Endodermal cell (in vitro differentiated cells): ENCODE data around the gene CAPZA2. TPM values are rescaled to one million over a fixed set of nuclear protein-coding genes. Genes with fewer than 3 reads are reported as not detected.

Experiments used
- DNase-seq: peaks from one replicate; pipeline ENCODE4 v3.0.0-alpha.2; 2017
- H3K27ac ChIP-seq: 2 replicates; pipeline ENCODE4 v1.5.1; 2013; ENCODE audit warnings: mild to moderate bottlenecking, low read depth, low read length, moderate library complexity
- H3K27me3 ChIP-seq: 2 replicates; pipeline ENCODE4 v1.6.1; 2013; ENCODE audit warnings: mild to moderate bottlenecking, low read length, moderate library complexity; ENCODE audit not compliant: insufficient read depth, control insufficient read depth, poor library complexity, severe bottlenecking
- H3K36me3 ChIP-seq: 2 replicates; pipeline ENCODE4 v1.7.0; 2013; ENCODE audit warnings: mild to moderate bottlenecking, low read length, moderate library complexity; ENCODE audit not compliant: control insufficient read depth, insufficient read depth
- H3K4me1 ChIP-seq: one replicate; pipeline ENCODE4 v1.7.0; 2013; ENCODE audit warnings: low read length; ENCODE audit not compliant: control insufficient read depth, insufficient read depth
- H3K4me3 ChIP-seq: 2 replicates; pipeline ENCODE4 v1.5.1; 2013; ENCODE audit warnings: mild to moderate bottlenecking, low read length, moderate library complexity
- H3K9ac ChIP-seq: 2 replicates; pipeline ENCODE4 v1.6.1; 2013; ENCODE audit warnings: mild to moderate bottlenecking, low read length, moderate library complexity; ENCODE audit not compliant: poor library complexity, severe bottlenecking; ENCODE audit errors: extremely low read depth
- H3K9me3 ChIP-seq: 2 replicates; pipeline ENCODE4 v1.6.1; 2013; ENCODE audit warnings: mild to moderate bottlenecking, low read length, moderate library complexity; ENCODE audit not compliant: control insufficient read depth
- H3K27ac Mint-ChIP-seq: 2 replicates; pipeline ENCODE4 v1.8.0; 2020; ENCODE audit warnings: mixed read lengths
- H3K27me3 Mint-ChIP-seq: 2 replicates; pipeline ENCODE4 v1.8.0; 2021; ENCODE audit warnings: mild to moderate bottlenecking, mixed read lengths; ENCODE audit not compliant: insufficient read depth
- H3K36me3 Mint-ChIP-seq: 2 replicates; pipeline ENCODE4 v1.8.0; 2020; ENCODE audit warnings: low read depth, mixed read lengths
- H3K4me1 Mint-ChIP-seq: 2 replicates; pipeline ENCODE4 v1.8.0; 2020; ENCODE audit warnings: mixed read lengths
- H3K4me3 Mint-ChIP-seq: 2 replicates; pipeline ENCODE4 v1.8.0; 2020; ENCODE audit warnings: mild to moderate bottlenecking, moderate library complexity, mixed read lengths
- H3K9me3 Mint-ChIP-seq: 2 replicates; pipeline ENCODE4 v1.8.0; 2020; ENCODE audit warnings: mild to moderate bottlenecking, mixed read lengths
- CTCF ChIP-seq: fragments of 200-600 bp; sonication (generic); conservative IDR thresholded peaks from 2 replicates; pipeline ENCODE4 v1.5.0; 2021; ENCODE audit warnings: antibody characterized with exemption, mild to moderate bottlenecking
- WGBS, 2 experiments: methylation state at CpG; one replicate each; pipeline versions ENCODE4 v1.1.5 to v1.1.7; 2013; ENCODE audit warnings: missing lambda C conversion rate in 2 of 2, mixed read lengths in 1 of 2; ENCODE audit not compliant: insufficient coverage in 1 of 2, insufficient read length in 1 of 2; 5-methylcytosine and 5-hydroxymethylcytosine counted together
- total RNA-seq, 2 donors: library from RNA; stranded (reverse); fragmentation: NEBNext Ultra II Directional in 1 of 2; extraction: Animal tissue kit (Norgen Biotek cat#: 25700) in 1 of 2; gene quantifications; 2 replicates in 1 of 2; 3 replicates in 1 of 2; pipeline ENCODE4 v1.2.1, GENCODE V29; 2021

CAPZA2 gene
- total RNA-seq, 2 donors from 2014 or later = 127 to 133 TPM

- peak; percentile 96 for TF ChIP-seq CTCF
Observed at GRCh38 chr7:116929914-116930913, 67.8 kb downstream of the CAPZA2 start.

GRCh38 chr7:116932566-116932965, 70.2 kb downstream of the CAPZA2 start:
- H3K9me3 Mint-ChIP-seq = no peaks in the 10 kb centered on the region
- Histone ChIP-seq H3K4me3 (no peak overlapping the region), H3K9me3 (no peaks in the 10 kb centered on the region), H3K27me3 (peaks cover 26% of the 10 kb centered on the region), H3K27ac (no peak overlapping the region), H3K4me1 (no peaks in the 10 kb centered on the region), H3K36me3 (no peaks in the 10 kb centered on the region), H3K9ac (no peak overlapping the region)
- H3K4me3 Mint-ChIP-seq = no peak overlapping the region
- 93 to 94% methylated on average over 6 to 7 of the region's 7 CpGs for WGBS, 2 experiments
- peaks cover 28% of the 10 kb centered on the region for H3K27me3 Mint-ChIP-seq
- H3K4me1 Mint-ChIP-seq = no peaks in the 10 kb centered on the region
- no peak overlapping the region for H3K27ac Mint-ChIP-seq
- no peaks in the 10 kb centered on the region for H3K36me3 Mint-ChIP-seq
- no peak for TF ChIP-seq CTCF
- no peak for DNase-seq

More at GRCh38 chr7:116929914-116930913, 67.8 kb downstream of the CAPZA2 start:
- DNase-seq = peak; percentile 93
- H3K9me3 ChIP-seq = no peaks in the 10 kb centered on the region
- no peaks in the 10 kb centered on the region for H3K4me1 Mint-ChIP-seq
- H3K27ac Mint-ChIP-seq = no peak overlapping the region
- H3K27me3 Mint-ChIP-seq = peaks cover 21% of the 10 kb centered on the region
- WGBS, 2 experiments = 48 to 60% methylated on average over 17 to 25 of the region's 25 CpGs
- no peaks in the 10 kb centered on the region for H3K36me3 ChIP-seq
- H3K9me3 Mint-ChIP-seq = no peaks in the 10 kb centered on the region
- no peak overlapping the region for H3K4me3 ChIP-seq
- H3K4me1 ChIP-seq = no peaks in the 10 kb centered on the region
- no peak overlapping the region for H3K9ac ChIP-seq
- no peak overlapping the region for H3K27ac ChIP-seq
- no peaks in the 10 kb centered on the region for H3K36me3 Mint-ChIP-seq
- peaks cover 26% of the 10 kb centered on the region for H3K27me3 ChIP-seq
- no peak overlapping the region for H3K4me3 Mint-ChIP-seq

- Mint-ChIP-seq H3K4me1 (no peaks in the 10 kb centered on the region), H3K4me3 (no peak overlapping the region), H3K27ac (no peak overlapping the region), H3K27me3 (peaks cover 28% of the 10 kb centered on the region), H3K36me3 (no peaks in the 10 kb centered on the region), H3K9me3 (no peaks in the 10 kb centered on the region)
- H3K36me3 ChIP-seq = no peaks in the 10 kb centered on the region
- TF ChIP-seq CTCF = no peak
- no peak overlapping the region for H3K27ac ChIP-seq
- H3K27me3 ChIP-seq = peaks cover 23% of the 10 kb centered on the region
- no peak overlapping the region for H3K4me3 ChIP-seq
- no peak for DNase-seq
- H3K9ac ChIP-seq = no peak overlapping the region
- WGBS, 2 experiments = 85 to 100% methylated on average over 1 to 3 of the region's 3 CpGs
- H3K9me3 ChIP-seq = no peaks in the 10 kb centered on the region
- no peaks in the 10 kb centered on the region for H3K4me1 ChIP-seq
Observed at GRCh38 chr7:116933465-116933864, 71.1 kb downstream of the CAPZA2 start.
